CD8-positive, alpha-beta memory T cell (primary cell): ENCODE measurements around the gene LARP4. TPM values are rescaled to one million over a fixed set of nuclear protein-coding genes. Genes with fewer than 3 reads are reported as not detected.
"Not testable (repeated sequence)": the region's sequence is repeated elsewhere in the genome, so short reads cannot be mapped to it uniquely, and the experiment has no call there.

Source experiments
- CTCF ChIA-PET: fragments of 350-600 bp; sonication (Branson Sonifier 250); formaldehyde crosslinking; loops from one replicate; lab custom pipeline; 2021; ENCODE audit warnings: antibody characterized with exemption; lab: Charles Lee
- POLR2A ChIA-PET: fragments of 350-600 bp; sonication (Branson Sonifier 250); formaldehyde crosslinking; loops from one replicate; lab custom pipeline; 2021; ENCODE audit warnings: antibody characterized with exemption; lab: Charles Lee
- DNase-seq, 5 donors: peaks; one replicate each; pipeline versions ENCODE4 v3.0.0 to v3.0.0-alpha.2; 2020 to 2022; ENCODE audit warnings: mixed read lengths in 1 of 5
- H3K27ac ChIP-seq: one replicate; pipeline ENCODE4 v1.7.0; 2013; ENCODE audit warnings: low read depth, mild to moderate bottlenecking, low read length, moderate library complexity
- H3K27me3 ChIP-seq: 2 replicates; pipeline ENCODE4 v1.7.0; 2013; ENCODE audit warnings: low read length, mild to moderate bottlenecking; ENCODE audit not compliant: insufficient read depth, poor library complexity, severe bottlenecking
- H3K36me3 ChIP-seq: 2 replicates; pipeline ENCODE4 v1.7.0; 2013; ENCODE audit warnings: mild to moderate bottlenecking, low read length, moderate library complexity; ENCODE audit not compliant: insufficient read depth
- H3K4me1 ChIP-seq: 2 replicates; pipeline ENCODE4 v1.7.0; 2013; ENCODE audit warnings: mild to moderate bottlenecking, low read length, moderate library complexity; ENCODE audit not compliant: insufficient read depth
- H3K4me3 ChIP-seq: 2 replicates; pipeline ENCODE4 v1.7.0; 2013; ENCODE audit warnings: mild to moderate bottlenecking, low read length
- H3K9me3 ChIP-seq: 2 replicates; pipeline ENCODE4 v1.7.0; 2013; ENCODE audit warnings: mild to moderate bottlenecking, low read length
- H3K27ac Mint-ChIP-seq, 8 donors: one replicate each; pipeline ENCODE4 v1.8.0; 2020 to 2021; ENCODE audit warnings: mixed read lengths in 8 of 8, mild to moderate bottlenecking in 6 of 8, inconsistent platforms in 3 of 8, moderate library complexity in 3 of 8
- H3K27me3 Mint-ChIP-seq, 2 donors: one replicate each; pipeline ENCODE4 v1.8.0; 2020 to 2021; ENCODE audit warnings: mixed read lengths in 2 of 2, mild to moderate bottlenecking in 1 of 2, moderate library complexity in 1 of 2
- H3K36me3 Mint-ChIP-seq, 3 donors: one replicate each; pipeline ENCODE4 v1.8.0; 2020 to 2021; ENCODE audit warnings: mixed read lengths in 3 of 3, inconsistent platforms in 1 of 3, mild to moderate bottlenecking in 1 of 3
- H3K4me1 Mint-ChIP-seq, 3 donors: one replicate each; pipeline ENCODE4 v1.8.0; 2020 to 2021; ENCODE audit warnings: mixed read lengths in 3 of 3, inconsistent platforms in 1 of 3, mild to moderate bottlenecking in 1 of 3
- H3K4me3 Mint-ChIP-seq, 7 donors: one replicate each; pipeline ENCODE4 v1.8.0; 2020 to 2021; ENCODE audit warnings: mixed read lengths in 7 of 7, mild to moderate bottlenecking in 6 of 7, moderate library complexity in 4 of 7, inconsistent platforms in 2 of 7
- H3K9me3 Mint-ChIP-seq, 5 donors: one replicate each; pipeline ENCODE4 v1.8.0; 2020 to 2022; ENCODE audit warnings: mixed read lengths in 5 of 5, mild to moderate bottlenecking in 3 of 5, moderate library complexity in 2 of 5, inconsistent platforms in 1 of 5
- polyA plus RNA-seq: library from polyadenylated mRNA; unstranded; fragments of 300-500 nt; fragmentation: Illumina TruSeq; gene quantifications from one replicate; pipeline ENCODE4 v1.2.3, GENCODE V29; 2021
- total RNA-seq, 2 experiments: library from RNA; stranded (reverse); gene quantifications; one replicate each; pipeline ENCODE4 v1.2.3, GENCODE V29; 2021

The LARP4 gene
- total and polyA plus RNA-seq, 3 experiments from 2014 or later, result 19.5 to 121 (median 110) TPM

GRCh38 chr12:50425589-50426258 is 25.0 kb downstream of the LARP4 start:
- Mint-ChIP-seq H3K36me3 (peaks cover 0 to 35% (median 10%) of the 10 kb centered on the region in 3 donors), H3K4me1 (peaks cover 14 to 27% (median 23%) of the 10 kb centered on the region in 3 donors), H3K9me3 (no peaks in the 10 kb centered on the region), H3K4me3 (no peak overlapping the region), H3K27ac (peak overlapping the region in 7 of 8 donors; percentile 42 to 91 (median 58)), H3K27me3 (no peaks in the 10 kb centered on the region)
- H3K4me1 ChIP-seq, result no peaks in the 10 kb centered on the region
- POLR2A ChIA-PET, result no interaction called here
- no peak overlapping the region for H3K27ac ChIP-seq
- no peaks in the 10 kb centered on the region for H3K27me3 ChIP-seq
- peaks cover 14% of the 10 kb centered on the region for H3K36me3 ChIP-seq
- H3K9me3 ChIP-seq, result no peaks in the 10 kb centered on the region
- no peak for DNase-seq
- CTCF ChIA-PET, result interaction anchor here (1.5 kb wide), 1 partner anchor 35 kb away, joined by 4 read pairs; no protein-coding TSS in a partner anchor
- no peak overlapping the region for H3K4me3 ChIP-seq

DNA sequence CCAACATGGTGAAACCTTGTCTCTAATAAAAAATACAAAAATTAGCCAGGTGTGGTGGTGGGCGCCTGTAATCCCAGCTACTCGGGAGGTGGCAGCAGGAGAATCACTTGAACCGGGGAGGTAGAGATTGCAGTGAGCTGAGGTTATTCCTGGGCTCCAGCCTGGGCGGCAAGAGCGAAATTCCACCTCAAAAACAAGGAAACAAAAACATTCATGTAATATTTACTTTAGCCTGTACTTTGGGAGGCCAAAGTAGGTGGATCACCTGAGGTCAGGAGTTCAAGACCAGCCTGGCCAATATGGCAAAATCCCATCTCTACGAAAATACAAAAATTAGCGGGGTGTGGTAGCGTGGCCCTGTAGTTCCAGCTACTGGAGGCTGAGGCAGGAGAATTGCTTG is 31.0 kb downstream of the LARP4 start:
- H3K27me3 Mint-ChIP-seq, H3K27me3 ChIP-seq, DNase-seq, H3K4me1 Mint-ChIP-seq, H3K4me3 Mint-ChIP-seq, H3K9me3 Mint-ChIP-seq, CTCF ChIA-PET, H3K27ac ChIP-seq, H3K4me1 ChIP-seq, H3K4me3 ChIP-seq, POLR2A ChIA-PET, H3K9me3 ChIP-seq: not testable (repeated sequence)
- H3K36me3 ChIP-seq, result peaks cover 42% of the 10 kb centered on the region
- H3K27ac Mint-ChIP-seq, result peak overlapping the region in 2 of 8 donors; percentile 19 to 22
- H3K36me3 Mint-ChIP-seq, result peaks cover 3 to 72% (median 30%) of the 10 kb centered on the region in 3 donors

GRCh38 chr12:50440288-50440687 is 39.6 kb downstream of the LARP4 start:
- H3K27me3 ChIP-seq, result no peaks in the 10 kb centered on the region
- no peak overlapping the region for H3K4me3 Mint-ChIP-seq
- POLR2A ChIA-PET, result no interaction called here
- no peaks in the 10 kb centered on the region for H3K9me3 ChIP-seq
- no peak overlapping the region for H3K27ac ChIP-seq
- no peaks in the 10 kb centered on the region for H3K9me3 Mint-ChIP-seq
- H3K27me3 Mint-ChIP-seq, result no peaks in the 10 kb centered on the region
- CTCF ChIA-PET, result no interaction called here
- peaks cover 45% of the 10 kb centered on the region for H3K36me3 ChIP-seq
- no peaks in the 10 kb centered on the region for H3K4me1 ChIP-seq
- peaks cover 0 to 87% (median 24%) of the 10 kb centered on the region in 3 donors for H3K36me3 Mint-ChIP-seq
- peak overlapping the region in 1 of 8 donors; percentile 38 for H3K27ac Mint-ChIP-seq
- no peak overlapping the region for H3K4me3 ChIP-seq
- peaks cover 0 to 5% (median 0%) of the 10 kb centered on the region in 3 donors for H3K4me1 Mint-ChIP-seq
- no peak for DNase-seq

GRCh38 chr12:50441763-50442162 is 41.1 kb downstream of the LARP4 start:
- Mint-ChIP-seq H3K4me3 (no peak overlapping the region), H3K27ac (no peak overlapping the region), H3K27me3 (no peaks in the 10 kb centered on the region), H3K36me3 (peaks cover 0 to 81% (median 19%) of the 10 kb centered on the region in 3 donors), H3K4me1 (peaks cover 0 to 5% (median 0%) of the 10 kb centered on the region in 3 donors), H3K9me3 (no peaks in the 10 kb centered on the region)
- H3K4me3 ChIP-seq, result no peak overlapping the region
- H3K36me3 ChIP-seq, result peaks cover 40% of the 10 kb centered on the region
- no peaks in the 10 kb centered on the region for H3K4me1 ChIP-seq
- ChIA-PET POLR2A (no interaction called here), CTCF (no interaction called here)
- DNase-seq, result no peak
- H3K9me3 ChIP-seq, result no peaks in the 10 kb centered on the region
- no peak overlapping the region for H3K27ac ChIP-seq
- H3K27me3 ChIP-seq, result no peaks in the 10 kb centered on the region

- no peaks in the 10 kb centered on the region for H3K27me3 Mint-ChIP-seq
- no peak for DNase-seq
- H3K9me3 ChIP-seq, result no peaks in the 10 kb centered on the region
- CTCF ChIA-PET, result no interaction called here
- H3K4me3 ChIP-seq, result no peak overlapping the region
- peak overlapping the region in 7 of 8 donors; percentile 4 to 54 (median 13) for H3K27ac Mint-ChIP-seq
- peaks cover 39% of the 10 kb centered on the region for H3K36me3 ChIP-seq
- no peaks in the 10 kb centered on the region for H3K9me3 Mint-ChIP-seq
- H3K27me3 ChIP-seq, result no peaks in the 10 kb centered on the region
- H3K4me3 Mint-ChIP-seq, result no peak overlapping the region
- POLR2A ChIA-PET, result no interaction called here
- H3K27ac ChIP-seq, result no peak overlapping the region
- H3K4me1 Mint-ChIP-seq, result peaks cover 0 to 5% (median 0%) of the 10 kb centered on the region in 3 donors
- no peaks in the 10 kb centered on the region for H3K4me1 ChIP-seq
- peaks cover 0 to 80% (median 20%) of the 10 kb centered on the region in 3 donors for H3K36me3 Mint-ChIP-seq
These were observed 41.7 kb downstream of the LARP4 start for GRCh38 chr12:50442178-50442908.

DNA sequence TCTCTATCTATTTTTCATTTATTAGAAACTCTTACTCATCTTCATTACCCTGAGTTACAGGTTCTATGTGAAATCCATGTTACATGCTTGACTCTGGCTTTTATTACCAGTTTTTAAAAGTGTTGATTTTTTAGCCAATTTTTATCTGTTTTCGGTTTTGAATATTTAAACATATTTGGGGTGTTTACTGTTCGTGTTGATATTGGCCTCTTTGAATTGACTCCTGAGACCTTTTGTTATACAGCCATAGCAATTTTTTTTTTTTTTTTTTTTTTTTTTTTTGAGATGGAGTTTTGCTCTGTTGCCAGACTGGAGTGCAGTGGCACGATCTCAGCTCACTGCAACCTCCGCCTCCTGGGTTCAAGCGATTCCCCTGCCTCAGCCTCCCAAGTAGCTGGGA is 49.0 kb downstream of the LARP4 start:
- POLR2A ChIA-PET, CTCF ChIA-PET: not testable (repeated sequence)

GRCh38 chr12:50452795-50453194 is 52.1 kb downstream of the LARP4 start:
- Histone ChIP-seq H3K4me3 (no peak overlapping the region), H3K4me1 (no peaks in the 10 kb centered on the region), H3K36me3 (peaks cover 4% of the 10 kb centered on the region), H3K27me3 (no peaks in the 10 kb centered on the region), H3K9me3 (no peaks in the 10 kb centered on the region), H3K27ac (no peak overlapping the region)
- ChIA-PET CTCF (interaction anchor here (1.6 kb wide), 1 partner anchor 51 kb away, joined by 3 read pairs; no protein-coding TSS in a partner anchor), POLR2A (no interaction called here)
- no peaks in the 10 kb centered on the region for H3K9me3 Mint-ChIP-seq
- peaks cover 0 to 66% (median 20%) of the 10 kb centered on the region in 3 donors for H3K36me3 Mint-ChIP-seq
- H3K4me3 Mint-ChIP-seq, result no peak overlapping the region
- DNase-seq, result no peak
- H3K4me1 Mint-ChIP-seq, result peaks cover 3 to 5% (median 4%) of the 10 kb centered on the region in 3 donors
- H3K27ac Mint-ChIP-seq, result no peak overlapping the region
- H3K27me3 Mint-ChIP-seq, result no peaks in the 10 kb centered on the region

More for the DNA sequence above, 49.0 kb downstream of the LARP4 start:
- Mint-ChIP-seq H3K27ac (peak overlapping the region in 1 of 8 donors; percentile 27), H3K36me3 (peaks cover 0 to 66% (median 24%) of the 10 kb centered on the region in 3 donors)
- not testable (repeated sequence) for H3K27me3 ChIP-seq, H3K4me3 ChIP-seq, H3K27ac ChIP-seq, H3K4me3 Mint-ChIP-seq, H3K4me1 ChIP-seq, DNase-seq, H3K27me3 Mint-ChIP-seq, H3K9me3 Mint-ChIP-seq, H3K4me1 Mint-ChIP-seq, H3K9me3 ChIP-seq
- H3K36me3 ChIP-seq, result peaks cover 17% of the 10 kb centered on the region

DNA sequence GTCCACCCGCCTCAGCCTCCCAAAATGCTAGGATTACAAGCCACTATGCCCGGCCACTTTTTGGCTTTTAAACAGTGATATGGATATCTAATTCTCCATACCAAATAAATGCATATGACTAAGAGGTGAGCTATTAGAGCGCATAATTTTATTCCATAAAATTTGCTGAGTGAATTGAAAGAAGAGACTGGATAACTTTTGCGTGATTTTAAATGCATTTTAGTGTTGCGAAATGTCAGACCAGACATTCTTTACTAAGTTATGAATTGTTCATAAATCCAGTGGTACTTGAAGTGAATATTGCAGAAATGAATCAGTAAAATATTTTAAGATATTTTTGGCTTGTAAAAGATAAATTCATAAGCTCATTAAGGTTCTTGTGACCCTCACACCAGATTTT is 53.2 kb downstream of the LARP4 start:
- DNase-seq, result no peak
- Mint-ChIP-seq H3K4me1 (peaks cover 3 to 5% (median 4%) of the 10 kb centered on the region in 3 donors), H3K4me3 (no peak overlapping the region), H3K27me3 (no peaks in the 10 kb centered on the region), H3K9me3 (no peaks in the 10 kb centered on the region), H3K36me3 (peaks cover 0 to 61% (median 16%) of the 10 kb centered on the region in 3 donors), H3K27ac (peak overlapping the region in 2 of 8 donors; percentile 17 to 32)
- POLR2A ChIA-PET, result no interaction called here
- Histone ChIP-seq H3K4me1 (no peaks in the 10 kb centered on the region), H3K27ac (no peak overlapping the region), H3K4me3 (no peak overlapping the region), H3K9me3 (no peaks in the 10 kb centered on the region), H3K27me3 (no peaks in the 10 kb centered on the region), H3K36me3 (peaks cover 4% of the 10 kb centered on the region)
- CTCF ChIA-PET, result no interaction called here
